GM12875 (cell line): Measurements from ENCODE around the gene TCF12.

Experiments used
- H3K4me3 ChIP-seq: one replicate; pipeline ENCODE4 v1.5.1; 2011; ENCODE audit warnings: low read depth, low read length, control low read depth
- CTCF ChIP-seq: IDR thresholded peaks from 2 replicates; pipeline ENCODE4 v1.5.1; 2011; ENCODE audit warnings: low read depth, mild to moderate bottlenecking, control low read depth, inconsistent platforms, low read length, moderate library complexity, borderline replicate concordance; ENCODE audit not compliant: insufficient read depth

The TCF12 gene

GRCh38 chr15:57220205-57220604 is 301.8 kb downstream of the TCF12 start:
- H3K4me3 ChIP-seq, result no peak overlapping the region
- TF ChIP-seq CTCF, result no peak

DNA sequence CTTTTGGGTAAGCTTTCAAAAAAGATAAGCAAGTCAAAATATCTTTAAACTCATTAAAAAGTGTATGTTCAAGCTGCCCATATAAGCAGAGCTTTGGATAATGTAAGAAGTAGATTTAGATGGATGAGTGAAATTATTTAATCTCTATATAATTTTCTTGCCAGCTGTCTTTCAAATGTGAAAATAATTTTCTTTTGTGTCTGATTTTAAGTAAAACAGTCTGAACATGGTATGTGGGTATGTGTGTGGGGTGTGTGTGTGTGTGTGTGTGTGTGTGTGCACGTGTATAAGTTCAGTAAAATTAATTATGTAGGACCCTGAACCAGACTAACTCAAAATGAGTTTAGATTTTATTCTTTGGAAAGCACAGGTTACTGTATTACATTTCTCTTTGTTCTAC is 302.7 kb downstream of the TCF12 start:
- H3K4me3 ChIP-seq, result no peak overlapping the region
- no peak for TF ChIP-seq CTCF

DNA sequence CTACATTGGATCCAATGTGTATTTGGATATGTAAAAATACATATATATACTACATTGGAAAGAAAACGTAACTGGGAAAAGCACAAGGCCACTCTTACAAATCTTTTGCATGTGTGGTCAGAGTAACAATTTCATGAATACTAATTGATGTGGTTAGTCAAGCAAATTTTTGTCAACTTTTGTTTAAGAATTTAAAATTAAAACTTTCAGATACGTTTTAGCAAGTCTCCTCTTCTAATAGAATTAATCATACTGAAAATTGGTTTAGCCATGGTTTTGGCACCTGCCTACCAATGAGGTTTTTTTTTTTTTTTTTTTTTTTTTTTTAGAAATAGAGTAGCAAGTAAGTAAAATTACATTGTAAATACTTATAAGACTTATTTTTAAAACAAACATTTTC is 304.9 kb downstream of the TCF12 start:
- TF ChIP-seq CTCF, result no peak
- H3K4me3 ChIP-seq, result no peak overlapping the region

- no peak for TF ChIP-seq CTCF
- H3K4me3 ChIP-seq, result no peak overlapping the region
Measured at GRCh38 chr15:57223887-57224286, 305.4 kb downstream of the TCF12 start.

DNA sequence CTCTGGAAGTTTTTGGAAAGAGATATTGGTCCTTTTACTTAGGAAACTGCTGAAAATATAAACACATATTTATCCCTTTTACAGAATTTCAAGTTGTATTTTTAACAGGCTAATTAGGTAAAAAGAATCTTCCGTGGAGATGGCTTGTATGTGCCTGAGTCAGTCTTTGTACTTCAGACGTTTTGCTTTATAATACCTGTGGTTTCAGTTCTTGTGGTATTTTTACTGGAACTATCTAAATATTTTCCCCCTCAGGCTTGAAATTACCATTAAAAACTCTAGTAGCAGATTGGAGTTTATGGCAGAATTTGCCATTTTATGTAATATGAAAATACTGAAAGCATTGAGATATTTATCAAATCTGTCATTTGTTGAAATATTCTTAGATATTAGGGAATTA is 306.2 kb downstream of the TCF12 start:
- TF ChIP-seq CTCF, result no peak
- H3K4me3 ChIP-seq, result no peak overlapping the region

GRCh38 chr15:57227166-57227565 is 308.7 kb downstream of the TCF12 start:
- H3K4me3 ChIP-seq, result no peak overlapping the region
- no peak for TF ChIP-seq CTCF

DNA sequence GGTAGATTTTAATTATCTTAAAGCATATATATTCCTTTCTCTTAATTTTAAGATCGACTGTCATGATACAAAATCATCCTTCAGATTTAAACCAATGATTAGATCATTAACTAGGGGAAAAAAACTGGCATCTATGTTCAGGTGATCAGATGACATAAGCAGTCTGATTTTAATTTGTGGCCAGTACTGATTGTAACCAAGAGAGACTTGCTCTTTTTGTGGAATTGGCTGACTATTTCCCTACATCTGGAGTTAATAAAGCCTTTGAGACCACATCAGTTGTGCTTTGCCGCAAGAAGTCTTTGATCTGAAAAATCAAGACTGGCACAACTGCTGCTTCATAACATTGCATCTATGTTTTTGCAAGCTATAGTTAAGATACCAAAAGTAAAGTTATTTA is 309.5 kb downstream of the TCF12 start:
- H3K4me3 ChIP-seq, result no peak overlapping the region
- no peak for TF ChIP-seq CTCF
